GM18505 (cell line): Measurements from ENCODE around the gene CCN5.

ENCODE experiments used
- ATAC-seq: cut with Tn5 transposase; IDR thresholded peaks from one replicate; pipeline ENCODE4 v1.9.1; 2021; ENCODE audit not compliant: unreplicated experiment
- POLR2A ChIP-seq: IDR thresholded peaks from 4 replicates; pipeline ENCODE4 v1.6.1; 2011; ENCODE audit warnings: borderline replicate concordance; ENCODE audit not compliant: insufficient read depth, insufficient read length; ENCODE audit errors: extremely low read depth

CCN5 gene

GRCh38 chr20:44701858-44702256, 13.3 kb upstream of the CCN5 start:
- no peak for ATAC-seq
- no peak for TF ChIP-seq POLR2A

DNA sequence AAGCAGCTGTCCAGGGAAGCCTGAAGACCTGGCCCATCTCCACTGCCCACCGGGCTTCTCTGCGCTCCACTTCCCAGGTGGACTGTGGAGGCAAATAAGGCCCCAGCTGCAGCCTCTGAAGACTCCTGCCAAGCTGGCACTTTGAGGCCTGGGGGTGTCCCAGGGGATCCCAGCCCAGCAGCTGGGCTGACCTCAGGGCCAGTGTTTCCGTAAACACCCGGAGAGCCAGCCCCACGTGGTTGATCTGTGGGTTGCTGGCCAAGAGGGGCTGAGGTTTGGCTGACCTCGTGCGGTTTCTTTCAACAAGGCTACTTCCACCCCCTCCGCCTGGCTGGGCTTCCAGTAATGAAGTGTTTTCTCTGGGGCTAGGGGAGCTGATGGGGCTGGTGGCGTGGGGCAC, 12.4 kb upstream of the CCN5 start:
- ATAC-seq = no peak
- no peak for TF ChIP-seq POLR2A

- no peak for ATAC-seq
- TF ChIP-seq POLR2A = no peak
Observed at GRCh38 chr20:44703183-44703925, 11.8 kb upstream of the CCN5 start.

DNA sequence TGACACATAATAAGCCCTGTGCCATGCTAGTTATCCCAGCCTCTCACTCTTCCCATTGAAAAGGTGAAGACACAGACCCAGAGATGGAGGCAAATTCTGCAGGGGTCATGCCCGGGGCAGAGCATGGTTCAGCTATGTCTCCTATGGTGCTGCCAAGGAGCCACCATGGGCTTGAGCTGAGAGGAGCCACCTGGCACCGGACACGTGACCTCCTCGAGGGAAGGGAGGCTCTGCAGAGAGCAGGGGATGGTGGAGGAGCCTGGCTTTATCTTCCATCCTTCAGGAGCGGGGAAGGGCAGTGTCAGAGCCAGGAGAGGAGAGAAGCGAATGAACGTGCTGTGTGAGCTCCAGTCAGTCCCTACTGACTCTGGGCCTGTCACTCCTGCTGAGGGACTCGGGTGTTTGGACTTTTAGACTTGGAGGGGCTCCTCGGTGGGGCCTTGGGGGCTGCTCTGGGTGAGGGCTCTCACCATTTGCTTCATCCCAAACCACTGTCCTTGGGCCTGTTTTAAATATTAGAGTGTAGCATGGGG, 11.1 kb upstream of the CCN5 start:
- no peak for ATAC-seq
- no peak for TF ChIP-seq POLR2A

GRCh38 chr20:44704551-44704971, 10.6 kb upstream of the CCN5 start:
- TF ChIP-seq POLR2A = no peak
- no peak for ATAC-seq

- no peak for TF ChIP-seq POLR2A
- ATAC-seq = no peak
Observed at GRCh38 chr20:44705364-44706094, 9.6 kb upstream of the CCN5 start.

GRCh38 chr20:44706301-44707017, 8.7 kb upstream of the CCN5 start:
- no peak for ATAC-seq
- no peak for TF ChIP-seq POLR2A

GRCh38 chr20:44707018-44707579, 8.1 kb upstream of the CCN5 start:
- TF ChIP-seq POLR2A = no peak
- no peak for ATAC-seq

GRCh38 chr20:44709380-44709779, 5.8 kb upstream of the CCN5 start:
- ATAC-seq = no peak
- no peak for TF ChIP-seq POLR2A

- no peak for ATAC-seq
- no peak for TF ChIP-seq POLR2A
Observed at GRCh38 chr20:44709797-44710196, 5.4 kb upstream of the CCN5 start.

DNA sequence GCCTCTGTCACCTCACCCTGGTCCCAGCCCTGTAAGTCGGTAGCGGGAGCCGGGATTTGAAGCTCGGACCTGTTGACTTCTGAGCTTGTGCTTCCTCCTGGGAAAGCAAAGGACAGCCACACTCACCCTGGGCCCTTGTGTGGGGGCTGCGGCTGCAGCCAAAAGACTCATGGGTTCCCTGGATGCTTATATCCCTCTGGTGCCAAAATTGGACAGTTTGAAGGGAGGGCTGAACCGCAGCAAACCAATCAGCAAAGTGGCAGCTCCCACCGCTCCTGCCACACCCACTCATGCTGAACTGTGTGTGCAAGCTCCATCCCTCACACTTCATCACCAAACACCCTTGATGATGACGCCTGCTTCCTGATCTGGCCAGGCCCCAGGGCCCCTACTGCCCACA, 3.9 kb upstream of the CCN5 start:
- TF ChIP-seq POLR2A = no peak
- ATAC-seq = no peak

DNA sequence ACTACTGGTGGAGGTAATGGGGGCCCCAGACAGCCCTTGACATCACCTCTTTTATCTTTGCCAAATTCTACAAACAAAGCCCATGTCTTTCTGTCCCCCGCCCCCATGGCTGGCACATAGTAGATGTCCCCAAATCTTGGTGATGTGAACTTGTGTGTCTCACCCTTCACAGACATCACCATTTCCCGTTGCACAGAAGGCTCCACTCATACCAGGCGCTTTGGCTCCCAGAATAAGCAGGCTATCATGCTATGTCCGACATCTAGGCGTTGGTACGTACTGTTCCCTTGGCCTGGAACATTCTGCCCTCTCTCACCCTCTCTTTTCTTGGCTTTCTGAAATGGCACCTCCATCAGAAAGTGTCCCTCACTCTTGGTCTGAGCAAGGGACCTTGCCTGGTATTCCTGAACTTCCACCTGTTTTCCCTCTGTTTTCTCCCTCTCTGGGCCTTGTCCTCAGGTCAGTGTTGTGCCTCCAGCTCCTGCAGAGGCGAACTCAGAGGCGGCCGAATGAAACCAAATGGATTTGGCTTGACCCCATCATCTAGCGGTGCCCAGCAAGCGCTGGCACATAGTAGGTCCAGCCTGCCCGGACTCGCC, 968 bp upstream of the CCN5 start:
- no peak for ATAC-seq
- TF ChIP-seq POLR2A = no peak

- ATAC-seq = no peak
- TF ChIP-seq POLR2A = no peak
Observed at GRCh38 chr20:44715499-44716308, 535 bp downstream of the CCN5 start.
